Lower leg skin (tissue), 4 donors: ENCODE measurements around the gene ZSWIM7. TPM values are rescaled to one million over a fixed set of nuclear protein-coding genes. Genes with fewer than 3 reads are reported as not detected.

ENCODE experiments used
- DNase-seq, 2 donors: peaks; one replicate each; pipeline ENCODE4 v3.0.0-alpha.2; 2019; ENCODE audit warnings: low spot score in 2 of 2
- H3K4me3 ChIP-seq: fragments of 200-600 bp; sonication (generic); 2 replicates; pipeline ENCODE4 v1.5.1; 2017; ENCODE audit warnings: mild to moderate bottlenecking, low read depth; ENCODE audit not compliant: poor library complexity, severe bottlenecking
- POLR2A ChIP-seq, 2 donors: fragments of 450-650 bp; IDR thresholded peaks; one replicate each; pipeline ENCODE4 v1.6.1; 2016 to 2017; ENCODE audit warnings: antibody characterized with exemption in 2 of 2, mild to moderate bottlenecking in 1 of 2, moderate library complexity in 1 of 2
- WGBS, 2 donors: methylation state at CpG; one replicate each; pipeline ENCODE4 v1.1.5; 2018; 5-methylcytosine and 5-hydroxymethylcytosine counted together
- intact Hi-C: fragments of 100-400 bp; cut with DNase I; formaldehyde crosslinking; loops from one replicate; pipeline ENCODE4 v1.15.0; 2023; ENCODE audit warnings: low total_unique reads
- total RNA-seq, 4 donors: library from RNA; depleted of rRNA; stranded (reverse); fragments of >200 nt; gene quantifications; one replicate each; pipeline ENCODE4 v1.1.0, GENCODE V29; 2016
- TF ChIP-seq, protein P1 (sequence below), 3 donors: fragments of 450-650 bp; IDR thresholded peaks; one replicate each; pipeline ENCODE4 v1.5.1; 2016; ENCODE audit warnings: antibody characterized with exemption in 3 of 3, mild to moderate bottlenecking in 3 of 3, moderate library complexity in 2 of 3

The ZSWIM7 gene
- total RNA-seq, 4 donors from 2014 or later = 11.1 to 16.5 (median 13.1) TPM

- no peak for DNase-seq
- TF ChIP-seq POLR2A (IDR thresholded peaks at IDR 0.05) = no peak
- TF ChIP-seq, protein P1, sequence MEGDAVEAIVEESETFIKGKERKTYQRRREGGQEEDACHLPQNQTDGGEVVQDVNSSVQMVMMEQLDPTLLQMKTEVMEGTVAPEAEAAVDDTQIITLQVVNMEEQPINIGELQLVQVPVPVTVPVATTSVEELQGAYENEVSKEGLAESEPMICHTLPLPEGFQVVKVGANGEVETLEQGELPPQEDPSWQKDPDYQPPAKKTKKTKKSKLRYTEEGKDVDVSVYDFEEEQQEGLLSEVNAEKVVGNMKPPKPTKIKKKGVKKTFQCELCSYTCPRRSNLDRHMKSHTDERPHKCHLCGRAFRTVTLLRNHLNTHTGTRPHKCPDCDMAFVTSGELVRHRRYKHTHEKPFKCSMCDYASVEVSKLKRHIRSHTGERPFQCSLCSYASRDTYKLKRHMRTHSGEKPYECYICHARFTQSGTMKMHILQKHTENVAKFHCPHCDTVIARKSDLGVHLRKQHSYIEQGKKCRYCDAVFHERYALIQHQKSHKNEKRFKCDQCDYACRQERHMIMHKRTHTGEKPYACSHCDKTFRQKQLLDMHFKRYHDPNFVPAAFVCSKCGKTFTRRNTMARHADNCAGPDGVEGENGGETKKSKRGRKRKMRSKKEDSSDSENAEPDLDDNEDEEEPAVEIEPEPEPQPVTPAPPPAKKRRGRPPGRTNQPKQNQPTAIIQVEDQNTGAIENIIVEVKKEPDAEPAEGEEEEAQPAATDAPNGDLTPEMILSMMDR (IDR thresholded peaks at IDR 0.05) = no peak
- no peak overlapping the region for H3K4me3 ChIP-seq
- 67 to 87% methylated on average over 1 of the region's 1 CpG for WGBS, 2 donors
- intact Hi-C loops = no loop called here
These were observed 4.3 kb upstream of the ZSWIM7 start for GRCh38 chr17:16003841-16004240.

- intact Hi-C loops = no loop called here
- WGBS, 2 donors = 86 to 96% methylated on average over 2 of the region's 2 CpGs
- H3K4me3 ChIP-seq = no peak overlapping the region
- TF ChIP-seq, protein P1 (IDR thresholded peaks at IDR 0.05) = no peak
- no peak for TF ChIP-seq POLR2A (IDR thresholded peaks at IDR 0.05)
- no peak for DNase-seq
These were observed 3.3 kb upstream of the ZSWIM7 start for GRCh38 chr17:16002708-16003260.

GRCh38 chr17:16001226-16001897 is 1.9 kb upstream of the ZSWIM7 start:
- H3K4me3 ChIP-seq = no peak overlapping the region
- no peak for DNase-seq
- TF ChIP-seq POLR2A (IDR thresholded peaks at IDR 0.05) = no peak
- TF ChIP-seq, protein P1 (IDR thresholded peaks at IDR 0.05) = no peak
- intact Hi-C loops = no loop called here

GRCh38 chr17:15999974-16000827 is 697 bp upstream of the ZSWIM7 start:
- DNase-seq = peak in 1 of 2 donors; percentile 24
- 2 to 3% methylated on average over 29 to 41 of the region's 64 CpGs for WGBS, 2 donors
- intact Hi-C loops = no loop called here

GRCh38 chr17:15998031-15998562 is 1.4 kb downstream of the ZSWIM7 start:
- TF ChIP-seq POLR2A (IDR thresholded peaks at IDR 0.05) = no peak
- TF ChIP-seq, protein P1 (IDR thresholded peaks at IDR 0.05) = no peak
- no peak for DNase-seq
- 73 to 80% methylated on average over 4 of the region's 4 CpGs for WGBS, 2 donors
- H3K4me3 ChIP-seq = no peak overlapping the region
- intact Hi-C loops = no loop called here

More at GRCh38 chr17:15999974-16000827, 697 bp upstream of the ZSWIM7 start:
- TF ChIP-seq, protein P1 (IDR thresholded peaks at IDR 0.05) = no peak
- no peak for TF ChIP-seq POLR2A (IDR thresholded peaks at IDR 0.05)
- H3K4me3 ChIP-seq = peak overlapping the region; percentile 62
